Measurements from ENCODE around the gene PTH1R. TPM values are rescaled to one million over a fixed set of nuclear protein-coding genes. Genes with fewer than 3 reads are reported as not detected.
A peak's percentile ranks its signal among the peaks of the same experiment; 100 is the strongest.

PTH1R gene
- total RNA-seq, 1 donor from 2014 or later = 6.2 TPM

- H3K4me3 Mint-ChIP-seq (ENCODE audit: unreplicated experiment) = no peak overlapping the region
- H3K36me3 Mint-ChIP-seq (ENCODE audit: low read depth, unreplicated experiment) = no peaks in the 10 kb centered on the region
- peaks cover 15% of the 10 kb centered on the region for H3K27me3 Mint-ChIP-seq (ENCODE audit: unreplicated experiment)
- TF ChIP-seq CTCF (IDR thresholded peaks at IDR 0.05; ENCODE audit: unreplicated experiment) = peak; percentile 71
- H3K9me3 Mint-ChIP-seq (ENCODE audit: unreplicated experiment) = no peaks in the 10 kb centered on the region
- peaks cover 9% of the 10 kb centered on the region for H3K4me1 Mint-ChIP-seq (ENCODE audit: unreplicated experiment)
- DNase-seq (ENCODE audit: low spot score) = peak; percentile 78
- H3K27ac Mint-ChIP-seq (ENCODE audit: unreplicated experiment) = no peak overlapping the region
Measured at GRCh38 chr3:46895204-46895660, 17.7 kb downstream of the PTH1R start.

GRCh38 chr3:46895761-46896160 is 18.2 kb downstream of the PTH1R start:
- Mint-ChIP-seq H3K27ac (ENCODE audit: unreplicated experiment) (no peak overlapping the region), H3K4me1 (ENCODE audit: unreplicated experiment) (peaks cover 9% of the 10 kb centered on the region), H3K36me3 (ENCODE audit: low read depth, unreplicated experiment) (no peaks in the 10 kb centered on the region)

GRCh38 chr3:46896386-46896785 is 18.9 kb downstream of the PTH1R start:
- Mint-ChIP-seq H3K27ac (ENCODE audit: unreplicated experiment) (no peak overlapping the region), H3K27me3 (ENCODE audit: unreplicated experiment) (peaks cover 13% of the 10 kb centered on the region), H3K4me1 (ENCODE audit: unreplicated experiment) (peaks cover 7% of the 10 kb centered on the region), H3K4me3 (ENCODE audit: unreplicated experiment) (no peak overlapping the region), H3K36me3 (ENCODE audit: low read depth, unreplicated experiment) (no peaks in the 10 kb centered on the region), H3K9me3 (ENCODE audit: unreplicated experiment) (no peaks in the 10 kb centered on the region)
- TF ChIP-seq CTCF (IDR thresholded peaks at IDR 0.05; ENCODE audit: unreplicated experiment) = no peak
- DNase-seq (ENCODE audit: low spot score) = no peak

More at GRCh38 chr3:46895761-46896160, 18.2 kb downstream of the PTH1R start:
- DNase-seq (ENCODE audit: low spot score) = no peak
- H3K9me3 Mint-ChIP-seq (ENCODE audit: unreplicated experiment) = no peaks in the 10 kb centered on the region
- H3K4me3 Mint-ChIP-seq (ENCODE audit: unreplicated experiment) = no peak overlapping the region
- peaks cover 15% of the 10 kb centered on the region for H3K27me3 Mint-ChIP-seq (ENCODE audit: unreplicated experiment)
- TF ChIP-seq CTCF (IDR thresholded peaks at IDR 0.05; ENCODE audit: unreplicated experiment) = no peak

- DNase-seq (ENCODE audit: low spot score) = no peak
- no peak overlapping the region for H3K4me3 Mint-ChIP-seq (ENCODE audit: unreplicated experiment)
- no peak overlapping the region for H3K27ac Mint-ChIP-seq (ENCODE audit: unreplicated experiment)
- H3K9me3 Mint-ChIP-seq (ENCODE audit: unreplicated experiment) = no peaks in the 10 kb centered on the region
- no peak for TF ChIP-seq CTCF (IDR thresholded peaks at IDR 0.05; ENCODE audit: unreplicated experiment)
- H3K36me3 Mint-ChIP-seq (ENCODE audit: low read depth, unreplicated experiment) = no peaks in the 10 kb centered on the region
- H3K4me1 Mint-ChIP-seq (ENCODE audit: unreplicated experiment) = peaks cover under 1% of the 10 kb centered on the region
- H3K27me3 Mint-ChIP-seq (ENCODE audit: unreplicated experiment) = peaks cover 8% of the 10 kb centered on the region
Measured at GRCh38 chr3:46897031-46897430, 19.5 kb downstream of the PTH1R start.

- no peaks in the 10 kb centered on the region for H3K4me1 Mint-ChIP-seq (ENCODE audit: unreplicated experiment)
- no peaks in the 10 kb centered on the region for H3K36me3 Mint-ChIP-seq (ENCODE audit: low read depth, unreplicated experiment)
- H3K9me3 Mint-ChIP-seq (ENCODE audit: unreplicated experiment) = no peaks in the 10 kb centered on the region
- no peak for DNase-seq (ENCODE audit: low spot score)
- peaks cover 2% of the 10 kb centered on the region for H3K27me3 Mint-ChIP-seq (ENCODE audit: unreplicated experiment)
- TF ChIP-seq CTCF (IDR thresholded peaks at IDR 0.05; ENCODE audit: unreplicated experiment) = no peak
- no peak overlapping the region for H3K27ac Mint-ChIP-seq (ENCODE audit: unreplicated experiment)
- H3K4me3 Mint-ChIP-seq (ENCODE audit: unreplicated experiment) = no peak overlapping the region
Measured at GRCh38 chr3:46897829-46898320, 20.4 kb downstream of the PTH1R start.

Measured in endothelial cell (in vitro differentiated cells).